Peyer's patch (tissue), 4 donors: ENCODE results near the gene IGF2BP2.

Experiments
- CTCF ChIP-seq, 6 experiments: fragments of 450-650 bp in 4 of 6; fragments of 200-600 bp in 2 of 6; sonication (generic) in 1 of 6; IDR thresholded peaks; one replicate each; pipeline ENCODE4 v1.5.1; 2017 to 2019; ENCODE audit warnings: antibody characterized with exemption in 6 of 6, mild to moderate bottlenecking in 3 of 6, moderate library complexity in 1 of 6
- POLR2A ChIP-seq, 2 donors: fragments of 450-650 bp; IDR thresholded peaks; one replicate each; pipeline ENCODE4 v1.5.1; 2017; ENCODE audit warnings: antibody characterized with exemption in 2 of 2, mild to moderate bottlenecking in 2 of 2, moderate library complexity in 2 of 2

GRCh38 chr3:185844051-185844450 is 19.2 kb upstream of the IGF2BP2 start:
- TF ChIP-seq CTCF (IDR thresholded peaks at IDR 0.05): no peak
- no peak for TF ChIP-seq POLR2A (IDR thresholded peaks at IDR 0.05)
